ENCODE measurements around the gene SLC25A29. TPM values are rescaled to one million over a fixed set of nuclear protein-coding genes. Genes with fewer than 3 reads are reported as not detected.

Gene SLC25A29
- total RNA-seq, 3 donors from 2014 or later = 40.2 to 119 (median 110) TPM

DNA sequence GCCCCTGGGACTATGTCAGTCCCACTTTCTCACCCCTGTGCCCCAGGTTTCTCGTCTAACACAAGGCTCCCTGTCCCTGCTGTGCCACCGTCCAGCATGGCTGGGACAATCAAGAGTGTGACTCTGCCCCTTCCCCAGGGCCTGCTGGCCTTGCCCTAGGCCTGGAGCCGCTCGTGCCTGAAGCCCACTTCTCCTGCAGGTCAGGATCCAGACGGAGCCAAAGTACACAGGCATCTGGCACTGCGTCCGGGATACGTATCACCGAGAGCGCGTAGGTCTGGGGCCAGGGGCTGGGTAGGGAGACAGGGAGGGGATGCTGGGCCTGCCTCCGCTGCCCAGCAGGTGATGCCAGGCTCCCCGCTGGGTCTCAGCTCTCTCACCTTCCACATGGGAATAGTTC, 19.7 kb upstream of the SLC25A29 start:
- Histone ChIP-seq H3K9me3 (no peaks in the 10 kb centered on the region), H3K27ac (no peak overlapping the region), H3K4me3 (no peak overlapping the region), H3K27me3 (no peaks in the 10 kb centered on the region), H3K36me3 (no peaks in the 10 kb centered on the region), H3K4me1 (no peaks in the 10 kb centered on the region)
- no peak for TF ChIP-seq POLR2AphosphoS5 (IDR thresholded peaks at IDR 0.05)
- TF ChIP-seq POLR2A (IDR thresholded peaks at IDR 0.05) = no peak
- TF ChIP-seq, protein P1, sequence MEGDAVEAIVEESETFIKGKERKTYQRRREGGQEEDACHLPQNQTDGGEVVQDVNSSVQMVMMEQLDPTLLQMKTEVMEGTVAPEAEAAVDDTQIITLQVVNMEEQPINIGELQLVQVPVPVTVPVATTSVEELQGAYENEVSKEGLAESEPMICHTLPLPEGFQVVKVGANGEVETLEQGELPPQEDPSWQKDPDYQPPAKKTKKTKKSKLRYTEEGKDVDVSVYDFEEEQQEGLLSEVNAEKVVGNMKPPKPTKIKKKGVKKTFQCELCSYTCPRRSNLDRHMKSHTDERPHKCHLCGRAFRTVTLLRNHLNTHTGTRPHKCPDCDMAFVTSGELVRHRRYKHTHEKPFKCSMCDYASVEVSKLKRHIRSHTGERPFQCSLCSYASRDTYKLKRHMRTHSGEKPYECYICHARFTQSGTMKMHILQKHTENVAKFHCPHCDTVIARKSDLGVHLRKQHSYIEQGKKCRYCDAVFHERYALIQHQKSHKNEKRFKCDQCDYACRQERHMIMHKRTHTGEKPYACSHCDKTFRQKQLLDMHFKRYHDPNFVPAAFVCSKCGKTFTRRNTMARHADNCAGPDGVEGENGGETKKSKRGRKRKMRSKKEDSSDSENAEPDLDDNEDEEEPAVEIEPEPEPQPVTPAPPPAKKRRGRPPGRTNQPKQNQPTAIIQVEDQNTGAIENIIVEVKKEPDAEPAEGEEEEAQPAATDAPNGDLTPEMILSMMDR (IDR thresholded peaks at IDR 0.05) = no peak
- DNase-seq (ENCODE audit: low spot score in 2 of 2) = no peak
- intact Hi-C loops (cut with DNase I; ENCODE audit: low total_unique reads) = no loop called here

DNA sequence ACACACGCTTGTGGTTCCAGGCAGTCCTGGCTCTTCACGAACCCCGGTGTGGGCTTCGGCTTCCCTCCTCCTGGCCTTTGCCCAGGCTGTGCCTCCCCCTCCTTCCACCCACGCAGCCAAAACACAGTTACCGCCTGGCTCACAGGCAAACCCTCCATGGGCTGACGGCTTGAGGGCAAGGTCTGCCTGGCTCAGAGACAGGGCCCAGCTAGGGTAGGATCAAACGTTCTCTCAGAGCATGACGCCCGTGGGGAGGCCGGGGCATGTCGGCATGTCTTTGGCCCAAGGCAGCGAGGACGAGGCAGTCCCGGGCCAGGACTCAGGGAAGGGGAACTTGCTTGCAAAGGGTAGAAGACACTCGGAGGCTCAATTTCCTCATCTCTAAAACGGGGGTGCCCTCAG, 19.0 kb upstream of the SLC25A29 start:
- Histone ChIP-seq H3K27ac (no peak overlapping the region), H3K36me3 (no peaks in the 10 kb centered on the region), H3K27me3 (no peaks in the 10 kb centered on the region), H3K4me3 (no peak overlapping the region), H3K4me1 (no peaks in the 10 kb centered on the region), H3K9me3 (no peaks in the 10 kb centered on the region)
- TF ChIP-seq, protein P1 (IDR thresholded peaks at IDR 0.05) = no peak
- no peak for TF ChIP-seq POLR2AphosphoS5 (IDR thresholded peaks at IDR 0.05)
- no peak for TF ChIP-seq POLR2A (IDR thresholded peaks at IDR 0.05)
- DNase-seq (ENCODE audit: low spot score in 2 of 2) = no peak
- intact Hi-C loops (cut with DNase I; ENCODE audit: low total_unique reads) = no loop called here

- Histone ChIP-seq H3K27ac (no peak overlapping the region), H3K27me3 (no peaks in the 10 kb centered on the region), H3K9me3 (no peaks in the 10 kb centered on the region), H3K4me3 (no peak overlapping the region), H3K36me3 (no peaks in the 10 kb centered on the region), H3K4me1 (no peaks in the 10 kb centered on the region)
- DNase-seq (ENCODE audit: low spot score in 2 of 2) = no peak
- intact Hi-C loops (cut with DNase I; ENCODE audit: low total_unique reads) = no loop called here
- TF ChIP-seq, protein P1 (IDR thresholded peaks at IDR 0.05) = no peak
- TF ChIP-seq POLR2A (IDR thresholded peaks at IDR 0.05) (no peak), POLR2AphosphoS5 (IDR thresholded peaks at IDR 0.05) (no peak)
Measured at GRCh38 chr14:100323942-100324307, 17.7 kb upstream of the SLC25A29 start.

GRCh38 chr14:100323121-100323941, 17.1 kb upstream of the SLC25A29 start, which contains the start of gene SLC25A47:
Gene SLC25A47, plus strand, starts transcription at chr14:100323339. Its CDS starts 76 bp downstream, at chr14:100323415.
- Histone ChIP-seq H3K27me3 (no peaks in the 10 kb centered on the region), H3K4me1 (no peaks in the 10 kb centered on the region), H3K27ac (no peak within 1 kb of the TSS), H3K9me3 (no peaks in the 10 kb centered on the region), H3K4me3 (no peak within 1 kb of the TSS), H3K36me3 (no peaks in the 10 kb centered on the region)
- TF ChIP-seq POLR2A (IDR thresholded peaks at IDR 0.05) (no peak), POLR2AphosphoS5 (IDR thresholded peaks at IDR 0.05) (no peak)
- TF ChIP-seq, protein P1 (IDR thresholded peaks at IDR 0.05) = no peak
- no peak for DNase-seq (ENCODE audit: low spot score in 2 of 2)
- intact Hi-C loops (cut with DNase I; ENCODE audit: low total_unique reads) = no loop called here

DNA sequence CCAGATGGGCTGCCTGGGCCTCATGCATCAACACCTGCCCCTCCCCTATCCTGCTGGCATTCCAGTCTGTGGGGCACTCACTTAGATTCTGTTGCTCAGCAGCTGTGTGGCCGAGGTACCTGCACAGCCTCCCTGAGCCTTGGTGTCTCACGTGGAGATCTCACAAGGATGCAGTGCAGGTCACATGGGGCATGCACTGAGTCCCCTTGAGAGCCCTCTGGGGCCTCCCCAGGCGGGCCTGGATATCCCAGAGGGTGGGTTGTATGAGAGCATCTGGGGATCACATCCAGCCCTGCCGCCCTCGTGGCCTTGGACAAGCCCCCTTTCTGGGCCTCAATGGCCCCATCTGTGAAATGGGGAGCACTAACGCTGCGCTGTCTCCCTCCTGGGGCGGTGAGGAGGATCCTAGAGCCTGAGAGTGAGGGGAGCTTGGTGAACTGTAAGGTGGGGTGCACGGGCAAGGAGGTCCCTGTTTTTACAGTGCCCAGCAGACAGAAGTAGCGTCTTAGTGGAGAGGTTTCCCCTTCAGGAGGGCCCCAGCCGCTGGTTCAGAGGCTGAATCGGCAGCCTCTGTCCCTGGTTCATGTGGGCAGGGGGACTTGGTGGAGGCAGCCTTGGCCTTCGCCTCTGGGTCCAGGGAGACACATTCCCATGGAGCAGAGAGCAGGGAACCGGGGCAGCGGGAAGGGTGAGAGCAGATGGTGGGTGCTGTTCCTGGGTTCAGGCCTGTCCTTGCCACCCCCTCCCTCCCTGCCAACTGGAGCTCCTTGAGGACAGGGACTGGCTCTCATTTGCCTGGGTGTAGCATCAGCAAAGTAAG, 16.1 kb upstream of the SLC25A29 start:
- intact Hi-C loops (cut with DNase I; ENCODE audit: low total_unique reads) = no loop called here
- no peak overlapping the region for H3K27ac ChIP-seq

More for the DNA sequence above, 16.1 kb upstream of the SLC25A29 start:
- TF ChIP-seq POLR2AphosphoS5 (IDR thresholded peaks at IDR 0.05) (no peak), POLR2A (IDR thresholded peaks at IDR 0.05) (no peak)
- TF ChIP-seq, protein P1 (IDR thresholded peaks at IDR 0.05) = no peak
- DNase-seq (ENCODE audit: low spot score in 2 of 2) = no peak
- H3K4me3 ChIP-seq = no peak overlapping the region
- no peaks in the 10 kb centered on the region for H3K36me3 ChIP-seq
- no peaks in the 10 kb centered on the region for H3K4me1 ChIP-seq
- no peaks in the 10 kb centered on the region for H3K9me3 ChIP-seq
- H3K27me3 ChIP-seq = no peaks in the 10 kb centered on the region

Measured in breast epithelium (tissue), 4 donors.